Measurements from ENCODE around the gene NDFIP2.

The NDFIP2 gene

GRCh38 chr13:79557666-79558065 lies 76.7 kb downstream of the NDFIP2 start:
- Histone ChIP-seq H3K9ac (ENCODE audit: low read length) (no peak overlapping the region), H3K9me2 (replicated peaks; ENCODE audit: insufficient read depth, low read length) (no peaks in the 10 kb centered on the region), H3K36me3 (ENCODE audit: low read length) (no peaks in the 10 kb centered on the region), H3F3A (ENCODE audit: insufficient read depth) (no peaks in the 10 kb centered on the region), H3K27ac (ENCODE audit: low read depth, low read length) (no peak overlapping the region), H3K27me3 (ENCODE audit: low read length) (no peaks in the 10 kb centered on the region), H3K4me3 (ENCODE audit: insufficient read depth, low read length, poor library complexity, severe bottlenecking) (no peak overlapping the region), H4K20me1 (ENCODE audit: low read depth, low read length) (no peaks in the 10 kb centered on the region), H3K79me2 (ENCODE audit: insufficient read depth, low read length) (no peaks in the 10 kb centered on the region), H2AFZ (ENCODE audit: low read depth, low read length, severe bottlenecking) (no peak overlapping the region), H3K4me2 (ENCODE audit: low read depth, low read length, poor library complexity, severe bottlenecking) (no peak overlapping the region), H3K9me3 (ENCODE audit: insufficient read depth, low read length) (no peaks in the 10 kb centered on the region)
- TF ChIP-seq CTCF (IDR thresholded peaks at IDR 0.05; ENCODE audit: insufficient read depth, low read length, poor library complexity, severe bottlenecking) = no peak
- TF ChIP-seq EZH2phosphoT487 (conservative IDR thresholded peaks at IDR 0.05; ENCODE audit: low read length) = no peak

DNA sequence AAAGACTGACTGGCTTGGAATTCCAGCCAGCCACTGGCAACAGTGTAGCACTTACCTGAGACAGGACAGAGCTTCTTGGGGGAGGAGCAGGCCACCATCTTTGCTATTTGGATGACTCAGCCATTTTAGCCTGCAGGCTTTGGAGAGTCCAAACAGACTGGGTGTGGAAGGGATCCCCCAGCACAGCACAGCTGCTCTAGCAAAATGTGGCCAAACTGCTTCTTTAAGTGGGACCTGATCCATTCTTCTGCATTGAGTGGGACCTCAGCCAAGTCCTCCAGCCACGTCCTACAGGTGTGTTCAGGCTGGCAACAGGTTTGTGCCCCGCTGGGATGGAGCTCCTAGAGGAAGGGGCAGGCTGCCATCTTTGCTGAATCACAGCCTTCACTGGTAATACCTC lies 80.0 kb downstream of the NDFIP2 start:
- Histone ChIP-seq H3K9me3 (ENCODE audit: insufficient read depth, low read length) (no peaks in the 10 kb centered on the region; the same call in 1 of the 2 replicates), H2AFZ (ENCODE audit: low read depth, low read length, severe bottlenecking) (no peak overlapping the region), H3F3A (ENCODE audit: insufficient read depth) (no peaks in the 10 kb centered on the region), H3K9ac (ENCODE audit: low read length) (no peak overlapping the region), H3K36me3 (ENCODE audit: low read length) (no peaks in the 10 kb centered on the region), H3K9me2 (replicated peaks; ENCODE audit: insufficient read depth, low read length) (no peaks in the 10 kb centered on the region), H3K27me3 (ENCODE audit: low read length) (no peaks in the 10 kb centered on the region), H3K79me2 (ENCODE audit: insufficient read depth, low read length) (no peaks in the 10 kb centered on the region), H4K20me1 (ENCODE audit: low read depth, low read length) (no peaks in the 10 kb centered on the region), H3K27ac (ENCODE audit: low read depth, low read length) (no peak overlapping the region), H3K4me3 (ENCODE audit: insufficient read depth, low read length, poor library complexity, severe bottlenecking) (no peak overlapping the region), H3K4me2 (ENCODE audit: low read depth, low read length, poor library complexity, severe bottlenecking) (no peak overlapping the region)
- TF ChIP-seq CTCF (IDR thresholded peaks at IDR 0.05; ENCODE audit: insufficient read depth, low read length, poor library complexity, severe bottlenecking) (no peak), EZH2phosphoT487 (conservative IDR thresholded peaks at IDR 0.05; ENCODE audit: low read length) (no peak)

GRCh38 chr13:79562557-79562956 lies 81.6 kb downstream of the NDFIP2 start:
- H3K79me2 ChIP-seq (ENCODE audit: insufficient read depth, low read length) = no peaks in the 10 kb centered on the region
- no peaks in the 10 kb centered on the region for H3F3A ChIP-seq (ENCODE audit: insufficient read depth)
- no peaks in the 10 kb centered on the region for H3K36me3 ChIP-seq (ENCODE audit: low read length)
- H3K27me3 ChIP-seq (ENCODE audit: low read length) = 0 out of 2 replicates have a peak, but pooled peaks cover 3% of the 10 kb centered on the region
- H3K27ac ChIP-seq (ENCODE audit: low read depth, low read length) = no peak overlapping the region
- H3K9me2 ChIP-seq (replicated peaks; ENCODE audit: insufficient read depth, low read length) = no peaks in the 10 kb centered on the region
- H3K9ac ChIP-seq (ENCODE audit: low read length) = no peak overlapping the region
- no peak overlapping the region for H3K4me2 ChIP-seq (ENCODE audit: low read depth, low read length, poor library complexity, severe bottlenecking)
- H4K20me1 ChIP-seq (ENCODE audit: low read depth, low read length) = no peaks in the 10 kb centered on the region
- no peak for TF ChIP-seq CTCF (IDR thresholded peaks at IDR 0.05; ENCODE audit: insufficient read depth, low read length, poor library complexity, severe bottlenecking)
- no peak for TF ChIP-seq EZH2phosphoT487 (conservative IDR thresholded peaks at IDR 0.05; ENCODE audit: low read length)
- H3K4me3 ChIP-seq (ENCODE audit: insufficient read depth, low read length, poor library complexity, severe bottlenecking) = no peak overlapping the region
- no peak overlapping the region for H2AFZ ChIP-seq (ENCODE audit: low read depth, low read length, severe bottlenecking)
- H3K9me3 ChIP-seq (ENCODE audit: insufficient read depth, low read length) = no peaks in the 10 kb centered on the region; the same call in 1 of the 2 replicates
